ENCODE measurements around the gene SDS.

Gene SDS

GRCh38 chr12:113424915-113425823 lies 21.5 kb upstream of the SDS start:
- peak; percentile 51 for DNase-seq

DNA sequence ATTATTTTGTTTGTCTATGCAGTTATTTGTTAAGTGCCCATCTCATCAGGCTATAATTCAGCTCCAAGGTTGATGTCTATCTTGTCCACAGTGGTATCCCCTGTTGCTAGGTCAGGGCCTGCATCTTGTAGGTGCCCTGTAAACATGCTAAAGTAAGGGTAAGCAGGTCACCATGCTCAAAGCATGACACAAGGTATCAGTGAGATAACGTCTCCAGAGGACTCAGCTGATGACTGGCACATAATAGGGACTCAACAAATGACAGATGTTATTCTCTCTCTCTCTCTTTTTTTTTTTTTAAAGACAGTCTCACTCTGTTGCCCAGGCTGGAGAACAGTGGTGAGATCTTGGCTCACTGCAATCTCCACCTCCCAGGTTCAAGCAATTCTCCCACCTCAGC lies 20.8 kb upstream of the SDS start:
- DNase-seq, result no peak

- DNase-seq, result no peak
Observed at GRCh38 chr12:113422886-113423669, 19.4 kb upstream of the SDS start.

- DNase-seq, result peak; percentile 60
Observed at GRCh38 chr12:113422030-113422885, 18.6 kb upstream of the SDS start, which contains the start of gene SDSL. Gene SDSL (plus strand): TSS chr12:113422380. CDS start chr12:113427983, 5,603 bp downstream.

DNA sequence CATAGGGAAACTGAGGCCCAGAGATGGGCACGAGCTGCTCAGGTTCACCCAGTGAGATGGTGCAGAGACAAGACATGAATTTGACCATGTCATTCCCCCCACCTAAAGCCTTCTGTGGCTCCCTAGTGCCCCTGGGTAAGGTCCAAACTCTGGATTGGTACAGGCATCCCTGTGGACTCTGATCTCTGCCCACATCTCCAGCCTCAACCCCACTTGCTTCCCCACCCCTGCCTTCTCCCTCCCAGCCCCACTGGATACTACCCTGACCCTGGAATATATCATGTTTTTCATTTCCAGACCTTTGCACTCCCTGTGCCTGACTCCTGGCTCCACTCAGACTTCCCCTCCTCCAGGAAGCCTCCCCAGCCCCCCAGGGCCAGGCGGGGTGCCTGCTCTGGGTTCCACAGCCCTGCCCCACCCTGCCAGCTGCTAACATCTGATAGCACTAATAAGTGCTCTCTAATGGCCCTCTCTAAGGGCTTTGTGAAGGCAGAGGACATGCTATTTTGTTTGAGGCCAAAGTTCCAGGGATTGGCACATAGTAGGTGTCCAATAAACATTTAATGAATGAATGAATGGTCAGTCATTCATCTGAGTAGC lies 17.4 kb upstream of the SDS start:
- DNase-seq, result no peak

DNA sequence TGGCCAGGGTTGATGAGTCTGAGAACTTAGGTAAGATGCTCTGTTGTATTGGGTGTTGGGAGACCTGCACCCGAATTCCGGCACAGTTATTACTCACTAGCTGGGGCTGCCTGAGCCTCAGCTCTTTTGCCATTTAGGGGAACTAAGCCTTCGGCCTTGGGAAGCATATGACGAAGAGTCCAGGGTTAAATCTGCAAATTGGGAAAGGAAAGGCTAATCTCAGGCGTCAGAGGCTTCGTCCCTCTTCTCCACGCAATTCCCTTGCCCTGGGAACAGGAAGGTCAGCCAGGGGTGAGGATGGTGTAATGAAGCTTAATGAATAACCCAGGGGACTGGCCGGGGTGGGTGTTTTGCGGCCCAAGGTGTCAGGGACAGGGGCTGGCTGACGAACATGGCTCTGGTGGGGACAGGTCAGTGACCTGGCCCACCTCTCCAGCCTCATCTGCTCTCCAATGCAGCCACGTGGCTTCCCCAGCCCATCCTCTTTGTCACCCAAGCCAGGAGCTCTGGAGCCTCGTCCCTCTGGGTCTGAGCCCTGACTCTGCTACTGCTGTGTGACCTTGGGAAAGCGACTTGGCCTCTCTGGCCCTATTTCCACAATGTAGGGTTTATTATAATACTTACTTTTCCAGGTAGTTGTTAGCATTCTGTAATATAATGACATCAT lies 14.7 kb upstream of the SDS start:
- DNase-seq, result no peak

DNA sequence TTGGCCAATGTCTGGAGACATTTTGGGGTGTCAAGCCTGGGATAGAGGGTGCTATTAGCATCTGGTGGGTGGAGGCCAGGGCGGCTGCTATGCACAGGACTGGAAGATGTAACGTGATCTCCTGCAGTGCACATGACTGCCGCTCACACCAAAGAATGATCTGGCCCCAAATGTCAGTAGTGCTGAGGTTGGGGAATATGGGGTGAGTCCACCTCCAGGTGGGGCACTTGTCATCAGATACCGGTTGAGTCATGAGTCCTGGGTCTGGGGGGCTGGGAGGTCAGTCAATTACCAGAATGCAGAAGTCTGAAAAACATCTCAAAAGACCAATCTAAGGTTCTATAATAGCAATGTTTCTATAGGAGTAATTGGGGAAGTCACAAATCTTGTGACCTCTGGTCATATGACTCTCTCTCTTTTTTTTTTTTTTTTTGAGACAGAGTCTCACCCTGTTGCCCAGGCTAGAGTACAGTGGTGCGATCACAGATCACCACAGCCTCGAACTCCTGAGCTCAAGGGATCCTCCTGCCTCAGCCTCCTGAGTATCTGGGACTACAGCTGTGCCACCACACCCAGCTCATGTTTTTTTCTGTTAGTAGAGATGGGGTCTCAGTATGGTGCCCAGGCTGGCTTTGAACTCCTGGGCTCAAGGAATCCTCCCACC lies 12.5 kb upstream of the SDS start:
- DNase-seq, result no peak

DNA sequence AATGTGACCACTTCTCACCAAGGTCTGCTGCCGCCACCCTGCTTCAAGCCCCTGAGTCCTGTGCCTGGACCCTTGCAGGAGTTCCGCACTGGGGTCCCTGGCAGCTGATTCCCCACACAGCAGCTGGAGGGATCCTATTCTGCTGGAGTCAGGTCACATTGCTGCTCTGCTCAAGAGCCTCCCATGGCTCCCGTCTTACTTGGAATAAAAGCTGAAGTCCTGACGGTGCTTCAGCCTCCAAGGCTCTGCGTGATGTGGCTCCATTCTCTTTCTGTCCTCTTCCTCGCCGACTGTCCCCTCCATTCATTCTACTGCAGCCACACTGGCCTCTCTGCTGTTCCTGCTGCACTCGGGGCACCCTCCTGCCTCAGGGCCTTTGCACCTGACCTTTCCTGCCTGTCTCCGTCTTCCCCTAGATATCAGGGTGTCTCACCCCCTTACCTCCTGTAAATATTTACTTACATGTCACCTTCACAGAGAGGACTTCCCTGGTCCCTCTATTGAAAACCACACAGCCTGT lies 10.9 kb upstream of the SDS start:
- DNase-seq, result no peak

DNA sequence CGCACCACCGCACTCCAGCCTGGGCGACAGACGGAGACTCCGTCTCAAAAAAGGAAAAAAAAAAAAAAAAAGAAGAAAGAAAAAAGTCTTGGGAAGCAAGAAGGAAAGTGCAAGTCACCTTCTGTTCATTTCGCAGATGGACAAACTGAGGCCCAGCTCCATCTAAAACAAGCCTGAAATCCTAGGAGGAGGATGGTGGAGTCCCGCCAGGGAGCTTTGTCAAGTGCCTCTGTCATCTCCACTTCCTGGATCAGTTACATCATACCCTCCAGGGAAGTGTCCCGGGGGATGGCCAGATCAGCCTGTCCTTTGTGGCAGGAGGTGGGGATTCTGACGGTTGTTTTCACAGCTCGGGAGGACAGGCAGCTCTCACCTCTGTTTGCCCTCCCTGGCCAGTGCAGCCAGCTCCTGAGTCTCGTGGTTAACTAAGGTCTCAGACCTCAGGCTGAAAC lies 9.8 kb upstream of the SDS start:
- DNase-seq, result no peak

- DNase-seq, result no peak
Observed at GRCh38 chr12:113409462-113410124, 5.9 kb upstream of the SDS start.

GRCh38 chr12:113408756-113409298 lies 5.1 kb upstream of the SDS start:
- no peak for DNase-seq

GRCh38 chr12:113407931-113408600 lies 4.4 kb upstream of the SDS start:
- no peak for DNase-seq

GRCh38 chr12:113405694-113406093 lies 2.0 kb upstream of the SDS start:
- no peak for DNase-seq

DNA sequence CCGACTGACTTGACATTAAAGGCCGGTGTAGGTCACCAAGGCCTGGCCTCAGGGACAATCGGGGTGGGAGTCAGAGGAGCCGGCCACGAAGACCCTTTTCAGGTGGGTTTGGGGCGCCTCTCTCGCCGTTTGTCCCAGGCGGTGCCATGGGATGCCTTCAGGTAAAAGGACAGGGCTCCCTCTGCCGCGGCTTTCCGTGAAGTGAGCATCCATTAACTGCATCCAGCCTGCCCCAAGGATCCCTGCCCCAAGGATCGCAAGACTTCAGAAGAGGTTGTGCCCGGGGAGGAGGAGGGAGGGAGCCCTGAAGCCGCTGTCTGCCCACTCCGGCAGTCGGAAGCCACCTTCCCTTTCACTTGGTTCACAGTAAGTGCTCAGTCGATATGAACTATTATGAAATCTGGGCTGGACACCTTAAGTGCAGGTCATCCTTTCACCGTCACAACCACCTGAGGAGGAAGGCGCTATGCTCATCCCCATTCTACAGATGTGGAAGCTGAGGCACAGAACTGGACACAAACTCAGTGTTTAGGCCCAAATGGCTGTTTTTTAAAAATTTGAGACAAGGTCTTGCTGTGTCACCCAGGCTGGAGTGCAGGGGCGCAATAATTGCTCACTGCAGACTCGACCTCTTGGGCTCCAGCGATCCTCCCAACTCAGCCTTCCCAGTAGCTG lies 964 bp downstream of the SDS start:
- DNase-seq, result no peak

- DNase-seq, result no peak
Observed at GRCh38 chr12:113401066-113402000, 2.4 kb downstream of the SDS start.

- no peak for DNase-seq
Observed at GRCh38 chr12:113400362-113400761, 3.3 kb downstream of the SDS start.

DNA sequence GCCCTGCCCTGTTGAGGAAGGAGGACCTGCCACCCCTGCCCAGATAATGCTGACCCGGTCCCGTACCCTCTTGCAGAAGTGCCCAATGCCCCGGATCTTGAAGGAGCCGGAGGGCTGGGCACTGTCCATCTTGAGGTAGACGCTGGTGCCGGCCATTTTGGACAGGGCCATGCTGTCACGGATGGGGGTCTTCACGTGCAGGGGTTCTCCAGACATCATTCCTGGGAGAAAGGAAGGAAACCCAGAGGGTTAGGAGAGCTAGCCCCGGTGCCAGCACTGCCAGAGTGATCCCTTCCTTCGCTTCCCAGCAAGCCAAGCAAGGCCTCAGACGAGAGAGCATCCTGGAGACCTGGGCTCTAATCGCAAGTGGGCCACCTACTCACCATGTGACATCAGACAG lies 4.2 kb downstream of the SDS start:
- no peak for DNase-seq

All from left hindlimb (tissue), 1 donor.